PC-3 (cell line): ENCODE data around the gene GBA3.

ENCODE experiments used
- CTCF ChIP-seq: fragments of 300-600 bp; sonication (generic); conservative IDR thresholded peaks from 2 replicates; pipeline ENCODE4 v1.5.1; 2017; ENCODE audit warnings: antibody characterized with exemption, low read depth, mild to moderate bottlenecking, low read length
- EZH2phosphoT487 ChIP-seq: fragments of 300-600 bp; sonication (generic); IDR thresholded peaks from 2 replicates; pipeline ENCODE4 v1.6.1; 2018; ENCODE audit warnings: mild to moderate bottlenecking, antibody characterized with exemption, low read length, borderline replicate concordance

GRCh38 chr4:22686141-22686540, 6.6 kb upstream of the GBA3 start:
- no peak for TF ChIP-seq CTCF
- TF ChIP-seq EZH2phosphoT487 = no peak
